GM21423 (cell line): Measurements from ENCODE around the gene MPV17L2.
"Not testable (repeated sequence)": the region's sequence is repeated elsewhere in the genome, so short reads cannot be mapped to it uniquely, and the experiment has no call there.

Source experiments
- ATAC-seq: cut with Tn5 transposase; IDR thresholded peaks from one replicate; pipeline ENCODE4 v1.9.1; 2021; ENCODE audit warnings: mild to moderate bottlenecking, moderate library complexity; ENCODE audit not compliant: unreplicated experiment

MPV17L2 gene

DNA sequence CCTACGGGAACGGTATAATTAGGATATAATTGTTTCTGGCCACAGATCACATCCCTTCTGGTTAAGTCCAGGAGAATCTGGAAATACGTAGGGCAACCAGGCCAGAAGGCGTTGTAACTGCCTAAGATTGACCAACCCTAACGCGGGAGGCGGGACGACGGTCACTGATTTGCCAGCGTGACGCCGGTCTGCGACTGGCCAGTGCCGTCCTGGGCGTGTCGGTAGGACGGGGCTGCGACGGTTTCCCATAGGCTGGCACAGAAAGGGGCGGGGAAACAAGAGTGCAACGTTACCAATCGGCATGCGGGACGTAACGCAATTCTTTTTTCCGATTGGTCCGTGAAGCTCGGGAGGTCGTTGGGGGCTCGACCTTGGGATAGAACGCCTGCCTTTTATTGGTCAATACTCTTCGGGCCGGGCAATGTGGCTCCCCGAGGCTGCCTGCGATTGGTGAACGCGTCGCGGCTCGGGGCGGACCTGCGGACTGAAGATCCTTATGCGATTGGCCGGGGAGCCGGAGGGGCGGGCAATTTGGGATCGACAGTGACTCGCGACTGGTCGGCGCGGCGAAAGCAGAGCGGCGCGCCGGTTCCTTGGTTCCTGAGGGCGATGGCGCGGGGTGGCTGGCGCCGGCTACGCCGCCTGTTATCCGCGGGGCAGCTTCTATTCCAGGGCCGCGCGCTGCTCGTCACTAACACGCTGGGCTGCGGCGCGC is at the start of gene MPV17L2:
Gene MPV17L2, plus strand, starts transcription at position 546 of the 715 bp plus-strand sequence. Its CDS starts 64 bp downstream, at position 610.
- peak; percentile 79 for ATAC-seq

DNA sequence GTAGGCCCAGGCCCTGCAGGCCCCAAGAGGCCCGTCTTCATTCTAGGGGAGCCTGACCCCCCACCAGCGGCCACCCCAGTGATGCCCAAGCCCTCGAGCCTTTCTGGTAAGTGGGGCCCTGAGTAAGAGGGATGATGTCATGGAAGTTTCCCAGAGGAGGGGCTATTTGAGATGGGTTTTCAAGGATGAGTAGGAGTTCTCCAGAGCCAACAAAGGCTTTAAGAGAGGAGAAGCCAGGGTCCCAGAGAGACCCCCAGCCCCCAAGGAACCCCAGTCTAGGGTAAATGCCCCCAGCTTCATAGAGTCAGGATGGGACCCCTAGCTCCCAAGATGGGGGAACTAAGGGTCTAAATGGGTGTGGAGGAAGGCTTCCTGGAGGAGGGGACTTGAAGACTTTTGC is 49.1 kb upstream of the MPV17L2 start:
- ATAC-seq: no peak

DNA sequence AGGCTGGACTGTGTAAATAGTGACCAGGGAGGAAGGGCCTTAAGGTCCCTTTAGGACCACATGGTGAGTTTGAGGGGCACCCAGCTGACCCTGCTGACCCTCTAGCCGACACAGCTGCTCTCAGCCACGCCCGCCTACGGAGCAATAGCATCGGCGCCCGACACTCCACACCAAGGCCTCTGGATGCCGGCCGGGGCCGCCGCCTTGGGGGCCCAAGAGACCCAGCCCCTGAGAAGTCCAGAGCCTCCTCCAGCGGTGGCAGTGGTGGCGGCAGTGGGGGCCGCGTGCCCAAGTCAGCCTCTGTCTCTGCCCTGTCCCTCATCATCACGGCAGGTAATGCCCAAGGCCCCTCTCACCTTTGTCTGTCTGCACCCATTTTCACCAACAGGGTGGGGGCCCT is 48.7 kb upstream of the MPV17L2 start:
- no peak for ATAC-seq

DNA sequence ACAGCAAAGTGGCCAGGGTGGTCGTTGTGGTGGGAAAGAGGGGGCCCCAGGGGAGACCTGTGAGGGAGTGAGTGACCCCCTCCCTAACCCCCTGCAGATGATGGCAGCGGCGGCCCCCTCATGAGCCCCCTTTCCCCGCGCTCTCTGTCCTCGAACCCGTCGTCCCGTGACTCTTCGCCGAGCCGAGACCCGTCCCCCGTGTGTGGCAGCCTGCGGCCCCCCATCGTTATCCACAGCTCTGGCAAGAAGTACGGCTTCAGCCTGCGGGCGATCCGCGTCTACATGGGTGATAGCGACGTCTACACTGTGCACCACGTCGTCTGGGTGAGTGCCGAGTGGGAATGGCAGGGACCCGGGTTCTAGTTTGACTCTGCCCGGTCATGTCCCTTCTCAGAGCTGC is 48.1 kb upstream of the MPV17L2 start:
- ATAC-seq: no peak

DNA sequence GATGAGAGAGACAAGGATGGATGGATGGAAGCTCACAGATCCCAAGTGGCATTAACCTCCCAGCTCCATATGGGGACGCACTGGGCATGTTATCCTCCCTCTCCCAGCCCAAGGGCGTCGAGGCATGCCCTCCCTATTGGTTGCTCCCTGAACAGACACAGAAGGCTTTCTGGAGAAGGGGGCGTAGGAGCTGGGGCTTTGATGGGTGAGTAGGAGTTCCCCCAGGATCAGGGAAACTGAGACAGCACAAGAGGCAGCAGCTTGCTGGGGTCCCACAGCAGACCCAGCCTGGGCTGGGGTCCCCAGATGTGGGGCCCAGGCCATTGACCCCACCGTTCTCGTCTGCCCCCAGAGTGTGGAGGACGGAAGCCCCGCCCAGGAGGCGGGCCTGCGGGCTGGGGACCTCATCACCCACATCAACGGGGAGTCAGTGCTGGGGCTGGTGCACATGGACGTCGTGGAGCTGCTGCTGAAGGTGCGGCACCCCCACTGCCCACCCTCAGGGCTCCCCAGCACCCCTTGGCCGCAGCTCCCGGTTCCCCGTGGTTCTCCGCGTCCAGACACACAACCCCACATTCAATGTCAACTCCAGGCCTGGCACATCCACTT is 47.5 kb upstream of the MPV17L2 start:
- ATAC-seq: no peak

DNA sequence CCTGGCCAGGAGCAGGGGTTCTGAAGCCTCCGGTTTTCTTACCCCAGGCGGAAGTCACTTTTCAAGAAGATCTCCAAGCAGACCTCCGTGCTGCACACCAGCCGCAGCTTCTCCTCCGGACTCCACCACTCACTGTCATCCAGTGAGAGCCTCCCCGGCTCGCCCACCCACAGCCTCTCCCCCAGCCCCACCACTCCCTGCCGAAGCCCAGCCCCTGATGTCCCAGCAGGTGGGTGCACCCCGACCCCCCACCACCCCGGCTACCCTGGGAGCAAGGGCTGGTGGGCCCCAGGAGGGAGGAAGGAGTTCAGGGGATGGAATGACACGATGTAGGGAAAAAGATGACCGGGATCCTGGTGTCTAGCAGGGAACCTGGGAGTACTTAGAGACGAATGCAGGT is 45.6 kb upstream of the MPV17L2 start:
- ATAC-seq: no peak

DNA sequence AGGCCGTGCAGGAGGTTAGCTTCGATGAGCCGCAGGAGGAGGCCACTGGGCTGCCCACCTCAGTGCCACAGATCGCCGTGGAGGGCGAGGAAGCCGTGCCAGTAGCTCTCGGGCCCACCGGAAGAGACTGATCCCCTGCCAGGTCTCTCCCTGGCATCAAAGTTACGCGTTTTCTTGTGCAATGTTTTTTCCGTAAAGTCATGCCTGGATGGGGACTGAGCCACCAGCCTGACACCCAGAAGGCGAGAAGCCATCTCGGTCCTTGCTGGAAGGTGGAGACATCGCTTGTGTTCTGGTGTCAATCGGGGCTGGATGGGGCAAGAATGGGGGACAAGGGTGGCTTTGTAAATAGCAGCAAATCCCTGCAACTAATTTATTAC is 43.4 kb upstream of the MPV17L2 start:
- no peak for ATAC-seq

DNA sequence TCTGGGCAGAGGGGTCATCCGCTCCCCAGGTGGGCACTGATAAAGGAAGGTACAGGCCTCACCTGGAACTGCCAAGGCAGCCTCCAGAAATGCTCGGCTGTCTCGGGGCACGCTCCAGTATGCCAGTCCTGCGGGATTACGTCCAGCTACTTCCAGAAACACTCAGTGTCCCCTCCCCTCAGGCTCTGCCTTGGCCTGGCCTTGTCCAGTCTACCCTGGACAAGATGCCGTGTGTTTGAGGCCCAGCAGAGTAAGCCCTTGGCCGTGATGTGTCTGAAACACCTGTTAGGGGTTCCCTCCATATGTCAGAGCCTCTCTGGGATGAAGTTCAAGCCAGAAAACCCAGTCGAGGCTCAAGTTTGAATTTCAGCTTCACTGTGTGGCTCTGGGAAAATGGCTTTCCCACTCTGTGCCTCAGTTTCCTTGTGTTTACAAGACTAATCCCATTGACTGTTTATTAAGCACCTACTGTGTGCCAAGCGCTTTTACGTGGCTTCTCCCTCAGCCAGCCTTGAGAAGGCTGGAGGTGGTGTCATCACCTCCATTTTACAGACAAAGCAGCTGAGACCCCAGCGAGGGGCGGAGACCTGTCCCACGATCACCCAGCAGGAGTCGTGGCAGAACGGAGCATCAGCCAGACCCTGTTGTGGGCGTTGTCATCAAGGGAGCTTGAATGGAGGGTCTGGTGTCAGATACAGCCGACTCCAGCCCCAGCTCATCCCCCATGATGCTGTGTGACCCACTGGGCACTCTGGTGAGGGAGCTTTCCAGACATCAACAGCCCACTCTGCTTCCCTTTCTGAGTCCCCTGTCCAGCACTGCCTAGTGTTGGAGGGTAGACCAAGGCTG is 42.0 kb upstream of the MPV17L2 start:
- ATAC-seq: no peak

DNA sequence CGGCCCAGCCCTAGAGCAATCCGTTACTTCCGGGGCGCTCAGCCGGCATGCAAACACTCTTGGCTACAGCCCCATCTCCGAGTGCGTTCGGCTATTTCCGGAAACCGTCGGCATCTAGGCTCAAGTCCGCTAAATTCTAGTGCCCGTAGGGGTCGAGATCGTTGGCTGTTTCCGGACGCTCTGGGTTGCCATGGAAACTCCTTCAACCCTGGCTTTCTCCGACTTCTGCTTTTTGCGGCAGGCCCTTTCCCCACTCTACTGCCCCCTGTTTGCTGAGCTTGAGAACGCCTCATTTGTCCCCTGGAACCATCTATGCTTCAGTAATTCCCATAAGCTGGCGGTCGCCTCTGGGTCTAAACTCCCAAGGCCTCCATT is 40.6 kb upstream of the MPV17L2 start:
- ATAC-seq: peak; percentile 69

DNA sequence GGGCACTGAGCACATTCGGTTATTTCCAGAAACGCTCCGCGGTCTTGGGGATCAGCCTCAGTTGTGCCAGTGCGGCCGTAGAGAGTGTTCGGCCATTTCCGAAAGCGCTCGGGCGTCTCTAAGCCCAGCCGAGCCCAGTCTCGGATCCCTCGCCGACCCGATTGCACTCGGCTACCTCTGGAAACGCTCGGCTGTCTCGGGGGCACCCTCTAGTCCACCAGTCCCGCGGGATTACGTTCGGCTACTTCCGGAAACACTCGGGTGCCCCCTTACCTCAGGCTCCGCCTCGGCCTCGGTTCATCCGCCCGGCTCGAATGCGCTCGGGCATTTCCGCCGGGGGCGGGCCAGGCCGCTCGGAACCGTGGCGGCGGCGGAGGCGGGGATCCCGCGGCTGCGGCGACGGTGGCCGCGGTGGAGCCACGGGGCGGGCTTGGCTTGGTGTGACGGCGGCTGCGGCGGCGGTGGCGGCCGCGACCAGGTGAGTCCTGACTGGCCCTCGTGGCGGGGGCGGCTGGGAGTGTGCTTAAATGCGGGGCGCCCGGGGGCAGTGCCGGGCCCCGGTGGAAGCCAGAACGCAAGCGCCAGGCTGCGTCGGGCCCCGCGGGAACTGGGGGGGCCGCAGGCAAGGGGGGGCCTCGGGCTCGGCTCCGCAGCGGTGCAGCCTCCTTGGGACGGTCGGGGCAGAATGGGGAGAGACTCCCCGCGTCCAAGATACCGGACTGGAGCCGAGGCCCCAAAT is 40.0 kb upstream of the MPV17L2 start, which contains the start of gene PIK3R2:
Gene PIK3R2, plus strand, starts transcription at position 347 of the 739 bp plus-strand sequence. CDS start 2,717 bp downstream, outside the sequence.
- peak; percentile 66 for ATAC-seq

DNA sequence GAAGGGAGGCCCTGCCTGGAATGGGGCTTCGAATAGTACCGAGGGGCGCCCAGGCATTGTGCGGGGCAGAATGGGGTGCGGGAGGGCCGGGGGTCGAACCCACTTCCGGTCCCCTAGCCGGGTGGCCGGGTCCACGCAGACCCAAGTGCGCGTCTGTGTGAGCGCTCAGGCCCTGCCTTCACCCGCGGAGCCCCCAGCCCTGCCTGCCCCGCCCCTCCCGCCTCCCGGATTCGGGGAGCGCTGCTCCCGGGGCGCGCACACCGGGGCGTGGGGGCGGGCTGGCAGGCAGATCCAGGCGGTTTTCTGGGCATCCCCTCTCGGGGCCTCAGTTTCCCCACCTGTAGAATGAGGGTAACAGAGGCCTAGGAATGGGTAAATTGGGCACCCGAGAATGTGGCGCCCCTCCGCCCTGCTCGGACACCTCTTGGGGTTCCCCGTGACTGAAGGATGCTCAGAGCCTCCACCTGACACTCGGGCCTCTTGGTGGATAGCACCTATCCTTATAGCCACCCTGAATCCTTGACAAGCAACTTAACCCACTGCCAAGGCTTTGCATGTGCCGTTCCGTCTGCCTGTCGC is 39.4 kb upstream of the MPV17L2 start:
- ATAC-seq: no peak

DNA sequence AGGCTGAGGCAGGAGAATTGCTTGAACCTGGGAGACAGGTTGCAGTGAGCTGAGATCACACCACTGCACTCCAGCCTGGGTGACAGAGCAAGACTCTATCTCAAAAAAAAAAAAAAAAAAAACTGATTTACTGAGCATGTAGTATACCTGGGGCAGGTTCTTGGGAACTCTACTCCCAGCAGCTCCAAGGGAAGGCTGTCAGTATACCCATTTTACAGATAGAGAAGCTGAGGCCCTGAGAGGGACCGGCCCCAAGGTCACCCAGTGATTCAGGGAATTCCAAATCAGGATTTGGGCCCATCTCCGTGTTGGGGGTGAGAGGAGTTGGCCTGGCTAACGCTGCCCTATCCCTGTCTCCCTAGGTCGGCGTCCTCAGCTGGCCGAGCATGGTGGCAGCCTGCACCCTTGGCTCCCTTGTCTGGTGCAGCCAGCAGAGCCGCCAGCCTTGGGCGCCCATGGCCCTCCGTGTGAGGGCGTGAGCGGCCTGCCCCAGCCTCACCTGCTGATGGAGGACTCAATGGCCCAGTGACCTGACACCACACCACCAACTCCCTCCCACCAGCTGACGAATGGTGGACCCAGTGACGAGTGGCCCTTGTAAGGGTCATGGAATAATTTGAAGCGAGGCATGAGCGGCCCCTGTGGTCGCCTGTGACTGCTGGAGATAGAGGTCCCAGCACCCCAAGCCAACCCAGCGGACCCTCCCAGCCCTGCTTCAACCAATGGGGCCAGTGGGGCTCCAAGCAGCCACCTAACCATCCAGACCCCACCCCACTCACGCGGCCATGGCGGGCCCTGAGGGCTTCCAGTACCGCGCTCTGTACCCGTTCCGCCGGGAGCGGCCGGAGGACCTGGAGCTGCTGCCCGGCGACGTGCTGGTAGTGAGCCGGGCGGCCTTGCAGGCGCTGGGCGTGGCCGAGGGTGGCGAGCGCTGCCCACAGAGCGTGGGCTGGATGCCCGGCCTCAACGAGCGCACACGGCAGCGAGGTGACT is 37.6 kb upstream of the MPV17L2 start:
- ATAC-seq: no peak

DNA sequence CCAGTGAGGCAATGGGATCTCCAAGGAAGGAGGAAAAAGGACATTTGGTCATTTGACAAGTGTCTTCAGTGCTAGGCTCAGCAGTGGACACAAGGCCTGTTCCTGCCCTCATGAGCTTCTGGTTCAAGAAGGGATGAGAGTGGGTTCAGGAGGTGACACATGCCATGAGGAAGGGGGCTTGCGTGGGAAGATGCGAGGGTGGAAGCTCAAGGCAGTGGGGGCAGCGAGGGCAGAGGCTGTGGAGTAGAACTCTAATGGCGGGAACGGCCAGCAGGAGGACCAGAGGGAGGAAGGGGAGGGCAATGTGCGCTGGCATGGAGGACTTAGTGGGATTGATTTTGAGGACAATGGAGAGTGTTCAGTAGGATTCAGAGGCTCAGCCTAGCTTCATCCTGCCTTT is 36.8 kb upstream of the MPV17L2 start:
- no peak for ATAC-seq

DNA sequence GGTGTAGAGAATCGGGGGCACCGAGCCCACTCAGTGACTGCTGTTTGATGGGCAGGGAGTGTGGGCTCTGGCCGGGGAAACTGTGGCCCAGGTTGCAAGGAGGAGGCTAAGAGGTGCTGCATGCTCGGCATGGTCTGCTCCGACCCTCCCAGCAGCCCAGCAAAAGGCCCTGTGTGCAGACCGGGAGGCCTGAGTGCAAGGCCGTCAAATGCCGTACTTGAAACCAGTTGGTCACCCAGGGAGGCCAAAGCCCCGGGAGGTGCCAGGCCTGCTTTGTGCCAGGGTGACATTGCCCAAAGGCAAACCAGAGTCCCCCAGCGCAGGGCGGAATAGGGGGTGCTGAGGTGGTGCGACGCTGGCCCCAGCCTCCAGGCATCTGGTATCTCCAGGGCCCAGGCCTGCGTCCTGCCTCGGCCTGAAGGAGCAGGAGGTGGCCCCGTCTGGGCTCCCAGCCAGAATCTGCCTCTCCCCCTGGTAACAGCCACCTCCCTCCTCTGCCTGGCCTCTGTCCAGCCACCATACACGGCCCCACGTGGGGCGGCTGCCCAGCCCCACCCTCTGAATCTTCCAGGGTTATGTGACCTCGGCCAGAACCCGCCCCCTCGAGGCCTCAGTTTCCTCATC is 36.1 kb upstream of the MPV17L2 start:
- no peak for ATAC-seq

DNA sequence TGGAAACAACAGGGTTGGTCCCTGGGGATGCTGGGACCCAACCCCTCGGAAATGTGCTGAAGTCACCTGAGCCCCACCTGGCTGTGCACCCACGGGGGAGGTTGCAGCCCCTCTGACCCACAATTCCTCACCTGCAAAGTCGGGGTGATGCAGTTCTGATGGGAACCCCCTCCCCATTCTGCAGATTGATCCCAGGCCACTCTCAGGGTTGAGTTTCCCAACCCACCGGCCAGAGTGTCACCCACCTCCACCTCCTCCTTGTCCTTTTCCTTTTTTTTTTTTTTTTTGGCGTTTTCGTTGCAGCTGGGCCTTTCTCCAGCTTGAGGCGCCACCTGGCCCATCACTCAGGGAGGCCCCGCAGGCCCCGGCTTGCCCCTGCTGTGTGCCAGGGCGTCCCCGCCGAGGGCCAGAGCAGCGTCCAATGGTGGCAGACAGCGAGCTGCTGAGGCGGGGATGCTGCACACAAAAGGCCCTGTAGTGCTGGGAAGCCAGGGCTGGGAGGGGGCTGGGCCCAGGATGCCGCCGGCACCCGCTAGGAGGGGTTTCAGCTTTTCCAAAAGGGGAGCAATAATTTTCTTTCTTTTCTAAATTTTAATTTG is 35.5 kb upstream of the MPV17L2 start:
- ATAC-seq: no peak

DNA sequence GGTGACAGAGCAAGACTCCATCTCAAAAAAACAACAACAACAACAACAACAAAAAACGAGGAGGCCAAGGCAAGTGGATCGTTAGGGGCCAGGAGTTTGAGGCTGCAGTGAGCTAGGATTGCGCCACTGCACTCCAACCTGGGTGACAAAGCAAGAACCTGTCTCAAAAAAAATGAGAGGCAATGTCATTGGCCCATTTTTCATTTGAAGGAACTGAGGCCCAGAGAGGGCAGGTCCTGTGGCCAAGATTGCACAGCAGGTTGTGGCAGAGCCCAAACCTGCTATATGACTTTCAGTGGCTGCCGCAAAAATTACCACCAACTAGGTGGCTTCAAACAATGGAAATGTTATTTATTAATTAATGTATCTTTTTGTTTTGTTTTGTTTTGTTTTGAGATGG is 34.6 kb upstream of the MPV17L2 start:
- no peak for ATAC-seq

DNA sequence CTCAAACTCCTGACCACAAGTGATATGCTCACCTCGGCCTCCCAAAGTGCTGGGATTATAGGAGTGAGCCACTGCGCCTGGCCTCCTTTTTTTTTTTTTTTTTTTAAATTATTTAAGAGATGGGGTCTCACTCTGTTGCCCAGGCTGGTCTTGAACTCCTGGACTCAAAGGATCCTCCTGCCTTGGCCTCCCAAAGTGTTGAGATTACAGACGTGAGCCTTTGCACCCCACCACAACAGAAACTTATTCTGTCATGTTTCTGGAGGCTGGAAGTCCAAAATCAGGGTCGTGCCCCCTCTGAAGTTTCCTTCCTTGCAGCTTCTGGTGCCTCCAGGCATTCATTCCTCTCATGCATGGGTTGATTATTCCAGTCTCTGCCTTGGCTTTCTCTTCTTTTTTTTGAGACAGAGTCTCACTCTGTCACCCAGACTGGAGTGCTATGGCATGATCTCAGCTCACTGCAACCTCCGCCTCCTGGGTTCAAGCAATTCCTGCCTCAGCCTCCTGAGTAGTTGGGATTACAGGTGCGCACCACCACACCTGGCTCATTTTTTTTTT is 33.9 kb upstream of the MPV17L2 start:
- not testable (repeated sequence) for ATAC-seq

DNA sequence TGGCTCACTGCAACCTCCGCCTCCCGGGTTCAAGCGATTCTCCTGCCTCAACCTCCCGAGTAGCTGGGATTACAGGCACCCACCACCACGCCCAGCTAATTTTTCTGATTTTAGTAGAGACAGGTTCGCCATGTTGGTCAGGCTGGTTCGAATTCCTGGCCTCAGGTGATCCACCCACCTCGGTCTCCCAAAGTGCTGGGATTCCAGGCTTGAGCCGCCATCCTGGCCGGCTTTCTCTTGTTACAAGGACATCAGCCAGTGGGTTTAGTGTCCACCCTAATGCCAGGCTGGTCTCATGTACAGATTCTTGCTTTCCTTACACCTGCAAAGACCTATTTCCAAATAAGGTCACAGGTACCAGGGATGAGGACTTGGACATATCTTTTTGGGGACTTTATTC is 33.2 kb upstream of the MPV17L2 start:
- no peak for ATAC-seq
